Activated T-cell treated with anti-CD3 and anti-CD28 coated beads, Interleukin-2, amount 50 U/mL, for 72 hours (primary cell): ENCODE measurements around the gene NUPR1. TPM values are rescaled to one million over a fixed set of nuclear protein-coding genes. Genes with fewer than 3 reads are reported as not detected.

Experiments
- ATAC-seq, 2 donors: fragments of 150-1000 bp; cut with Tn5 transposase; replicated peaks in 1 of 2; 2 replicates each; pipeline ENCODE4 v1.10.0; 2021; ENCODE audit warnings: moderate library complexity in 2 of 2, mild to moderate bottlenecking in 1 of 2
- DNase-seq, 2 donors: peaks; one replicate each; pipeline ENCODE4 v3.0.0; 2021 to 2022; ENCODE audit warnings: mixed read lengths in 1 of 2
- H3K27ac Mint-ChIP-seq: one replicate; pipeline ENCODE4 v1.8.0; 2022; ENCODE audit warnings: mild to moderate bottlenecking, moderate library complexity, mixed read lengths
- H3K27me3 Mint-ChIP-seq: one replicate; pipeline ENCODE4 v1.8.0; 2022; ENCODE audit warnings: low read depth, mixed read lengths
- H3K36me3 Mint-ChIP-seq, 2 donors: one replicate each; pipeline ENCODE4 v1.8.0; 2022; ENCODE audit warnings: mixed read lengths in 2 of 2, mild to moderate bottlenecking in 1 of 2; ENCODE audit not compliant: insufficient read depth in 2 of 2
- H3K4me1 Mint-ChIP-seq: one replicate; pipeline ENCODE4 v1.8.0; 2022; ENCODE audit warnings: low read depth, mixed read lengths
- H3K4me3 Mint-ChIP-seq, 2 donors: one replicate each; pipeline ENCODE4 v1.8.0; 2022; ENCODE audit warnings: mild to moderate bottlenecking in 2 of 2, mixed read lengths in 2 of 2, moderate library complexity in 2 of 2
- H3K9me3 Mint-ChIP-seq, 2 donors: one replicate each; pipeline ENCODE4 v1.8.0; 2022; ENCODE audit warnings: mixed read lengths in 2 of 2
- total RNA-seq, 2 donors: library from RNA; stranded (reverse); gene quantifications; one replicate each; pipeline ENCODE4 v1.2.3, GENCODE V29; 2022

The NUPR1 gene, protein sequence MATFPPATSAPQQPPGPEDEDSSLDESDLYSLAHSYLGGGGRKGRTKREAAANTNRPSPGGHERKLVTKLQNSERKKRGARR
- total RNA-seq, result not detected

- no peak for ATAC-seq
- DNase-seq, result no peak
- peak within 1 kb of the TSS; percentile 69 for H3K27ac Mint-ChIP-seq
- no peak within 1 kb of the TSS for H3K4me3 Mint-ChIP-seq
- no peaks in the 10 kb centered on the region for H3K27me3 Mint-ChIP-seq
- no peaks in the 10 kb centered on the region for H3K36me3 Mint-ChIP-seq
- peaks cover 27% of the 10 kb centered on the region for H3K4me1 Mint-ChIP-seq
- H3K9me3 Mint-ChIP-seq, result no peaks in the 10 kb centered on the region
Observed at GRCh38 chr16:28538733-28539596, at the start of gene NUPR1. Gene NUPR1, minus strand, starts transcription at chr16:28538974. Its CDS starts 67 bp downstream, at chr16:28538907.

DNA sequence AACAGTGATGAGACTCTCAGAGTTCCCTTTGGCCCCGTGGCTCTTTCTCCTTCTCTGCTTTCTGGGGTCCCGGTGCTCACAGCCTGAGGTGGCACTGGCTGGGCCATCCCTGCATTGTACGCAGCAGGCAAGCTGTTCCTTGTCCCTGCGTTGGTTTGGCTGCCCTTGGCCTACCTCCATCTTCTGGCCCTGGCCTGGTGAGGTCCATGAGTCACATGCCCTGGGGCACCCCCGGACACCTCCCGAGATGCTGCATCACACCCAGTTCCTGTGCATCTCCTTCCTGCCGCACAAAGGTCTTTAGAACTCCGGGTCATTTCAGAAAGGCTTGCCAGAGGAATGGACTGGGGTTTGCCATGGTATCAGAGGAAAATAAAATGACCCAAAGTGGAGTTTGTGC, 48.6 kb upstream of the NUPR1 start:
- no peaks in the 10 kb centered on the region for H3K27me3 Mint-ChIP-seq
- no peak for ATAC-seq
- peaks cover 0 to 2% of the 10 kb centered on the region in 2 donors for H3K36me3 Mint-ChIP-seq
- no peak overlapping the region for H3K4me3 Mint-ChIP-seq
- DNase-seq, result no peak
- H3K27ac Mint-ChIP-seq, result no peak overlapping the region
- no peaks in the 10 kb centered on the region for H3K4me1 Mint-ChIP-seq
- H3K9me3 Mint-ChIP-seq, result no peaks in the 10 kb centered on the region

- H3K27ac Mint-ChIP-seq, result no peak overlapping the region
- DNase-seq (no peak), ATAC-seq (no peak)
- no peaks in the 10 kb centered on the region for H3K4me1 Mint-ChIP-seq
- H3K4me3 Mint-ChIP-seq, result no peak overlapping the region
- H3K36me3 Mint-ChIP-seq, result peaks cover 0 to 5% of the 10 kb centered on the region in 2 donors
- no peaks in the 10 kb centered on the region for H3K27me3 Mint-ChIP-seq
- no peaks in the 10 kb centered on the region for H3K9me3 Mint-ChIP-seq
Observed at GRCh38 chr16:28586466-28586865, 47.7 kb upstream of the NUPR1 start.

DNA sequence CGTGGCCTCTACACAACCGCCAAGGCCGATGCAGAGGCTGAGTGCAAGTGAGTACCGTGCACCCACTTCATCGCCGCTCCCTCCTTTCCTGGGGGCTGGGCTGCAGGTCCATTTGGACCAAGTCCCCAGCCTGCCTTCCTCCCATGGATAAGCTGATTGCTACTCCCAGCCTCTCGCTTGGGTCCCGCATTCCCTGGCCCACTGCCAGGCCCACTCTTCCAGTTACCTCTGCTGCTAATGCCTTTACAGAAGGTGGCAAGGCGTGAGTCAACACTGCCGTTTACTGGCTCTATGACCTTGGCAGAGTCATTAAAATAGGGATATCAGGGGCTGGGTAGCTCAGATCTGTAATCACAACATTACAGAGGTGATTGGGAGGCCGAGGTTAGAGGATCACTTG, 46.9 kb upstream of the NUPR1 start:
- Mint-ChIP-seq H3K4me3 (no peak overlapping the region), H3K9me3 (no peaks in the 10 kb centered on the region), H3K27ac (no peak overlapping the region), H3K36me3 (peaks cover 0 to 5% of the 10 kb centered on the region in 2 donors), H3K27me3 (no peaks in the 10 kb centered on the region), H3K4me1 (no peaks in the 10 kb centered on the region)
- ATAC-seq (no peak), DNase-seq (no peak)

GRCh38 chr16:28580726-28581315, 42.0 kb upstream of the NUPR1 start:
- Mint-ChIP-seq H3K27me3 (no peaks in the 10 kb centered on the region), H3K36me3 (peaks cover 0 to 5% of the 10 kb centered on the region in 2 donors), H3K9me3 (no peaks in the 10 kb centered on the region), H3K27ac (no peak overlapping the region), H3K4me1 (no peaks in the 10 kb centered on the region), H3K4me3 (no peak overlapping the region)
- DNase-seq (no peak), ATAC-seq (no peak)

DNA sequence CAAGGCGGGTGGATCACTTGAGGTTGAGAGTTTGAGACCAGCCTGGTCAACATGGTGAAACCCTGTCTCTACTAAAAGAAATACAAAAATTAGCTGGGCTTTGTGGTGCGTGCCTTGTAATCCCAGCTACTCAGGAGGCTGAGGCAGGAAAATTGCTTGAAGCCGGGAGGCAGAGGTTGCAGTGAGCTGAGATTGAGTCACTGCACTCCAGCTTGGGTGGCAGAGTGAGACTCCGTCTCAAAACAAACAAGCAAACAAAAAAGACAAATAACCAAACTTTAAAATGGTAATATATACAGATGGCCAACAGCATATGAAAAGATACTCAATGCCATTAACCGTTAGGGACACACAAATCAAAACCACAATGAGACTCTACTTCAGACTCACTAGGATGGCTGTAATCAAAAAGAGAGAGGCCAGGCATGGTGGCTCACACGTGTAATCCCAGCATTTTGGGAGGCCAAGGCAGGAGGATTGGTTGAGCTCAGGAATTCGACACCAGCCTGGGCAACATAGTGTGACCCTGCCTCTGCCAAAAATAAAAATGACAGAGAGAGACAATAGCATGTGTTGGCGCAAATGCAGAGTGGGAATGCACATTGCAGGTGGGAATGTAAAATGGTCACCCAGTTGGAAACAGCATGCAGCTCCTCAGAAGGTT, 36.8 kb upstream of the NUPR1 start:
- Mint-ChIP-seq H3K27ac (no peak overlapping the region), H3K27me3 (no peaks in the 10 kb centered on the region), H3K9me3 (no peaks in the 10 kb centered on the region), H3K4me1 (peaks cover 5% of the 10 kb centered on the region), H3K36me3 (no peaks in the 10 kb centered on the region), H3K4me3 (no peak overlapping the region)
- DNase-seq (no peak), ATAC-seq (no peak)

GRCh38 chr16:28574925-28575324, 36.2 kb upstream of the NUPR1 start:
- no peaks in the 10 kb centered on the region for H3K36me3 Mint-ChIP-seq
- H3K4me3 Mint-ChIP-seq, result no peak overlapping the region
- no peaks in the 10 kb centered on the region for H3K27me3 Mint-ChIP-seq
- H3K27ac Mint-ChIP-seq, result no peak overlapping the region
- H3K4me1 Mint-ChIP-seq, result peaks cover 5% of the 10 kb centered on the region
- ATAC-seq (no peak), DNase-seq (no peak)
- H3K9me3 Mint-ChIP-seq, result no peaks in the 10 kb centered on the region

DNA sequence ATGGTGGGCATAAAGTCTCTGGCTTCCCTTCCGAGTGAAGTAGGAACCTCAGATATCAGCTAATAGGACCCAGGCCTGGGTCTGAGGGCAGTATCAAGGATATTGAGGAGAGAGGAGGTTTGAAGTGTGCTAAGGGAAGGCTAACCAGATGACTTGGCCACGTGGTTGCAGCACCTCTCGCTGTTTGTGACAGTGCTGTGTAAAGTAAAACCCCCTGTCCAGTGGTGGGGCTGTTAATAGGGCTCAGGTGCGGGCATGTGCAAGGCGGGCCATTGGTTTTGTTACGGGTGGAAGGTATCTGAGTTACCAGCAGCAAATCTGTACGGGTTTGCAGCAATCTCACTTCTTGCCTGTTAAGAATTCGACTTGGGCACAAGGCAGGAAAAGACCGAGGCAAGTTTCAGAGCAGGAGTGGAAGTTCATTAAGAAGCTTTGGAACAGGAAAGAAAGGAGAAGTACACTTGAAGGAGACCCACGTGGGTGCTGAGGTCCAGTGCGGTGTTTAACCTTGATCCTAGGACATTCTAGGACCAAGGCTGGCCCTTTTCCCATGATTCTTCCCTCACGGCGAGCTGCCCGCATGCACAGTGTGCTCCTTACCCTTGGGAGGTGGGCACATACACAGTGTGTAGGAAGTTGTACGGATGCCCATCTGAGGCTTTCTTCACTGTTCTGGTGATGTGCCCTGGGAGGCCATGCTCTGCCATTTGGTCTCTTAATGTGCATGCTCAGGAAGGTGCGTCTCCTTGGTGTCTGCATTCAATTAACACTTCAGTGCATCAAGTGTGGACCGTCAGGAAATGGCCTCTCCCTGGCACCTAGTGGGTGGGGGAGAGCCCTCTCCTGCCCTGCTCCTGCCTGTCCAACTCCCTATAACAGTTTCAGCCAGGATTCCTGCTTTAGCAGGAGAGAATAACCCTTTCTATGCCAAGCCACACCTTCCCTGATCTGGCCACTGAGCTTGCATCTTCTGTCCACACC, 35.3 kb upstream of the NUPR1 start:
- no peaks in the 10 kb centered on the region for H3K9me3 Mint-ChIP-seq
- no peak overlapping the region for H3K27ac Mint-ChIP-seq
- DNase-seq (no peak), ATAC-seq (no peak)
- no peak overlapping the region for H3K4me3 Mint-ChIP-seq
- H3K27me3 Mint-ChIP-seq, result no peaks in the 10 kb centered on the region
- no peaks in the 10 kb centered on the region for H3K36me3 Mint-ChIP-seq
- H3K4me1 Mint-ChIP-seq, result peaks cover 5% of the 10 kb centered on the region

DNA sequence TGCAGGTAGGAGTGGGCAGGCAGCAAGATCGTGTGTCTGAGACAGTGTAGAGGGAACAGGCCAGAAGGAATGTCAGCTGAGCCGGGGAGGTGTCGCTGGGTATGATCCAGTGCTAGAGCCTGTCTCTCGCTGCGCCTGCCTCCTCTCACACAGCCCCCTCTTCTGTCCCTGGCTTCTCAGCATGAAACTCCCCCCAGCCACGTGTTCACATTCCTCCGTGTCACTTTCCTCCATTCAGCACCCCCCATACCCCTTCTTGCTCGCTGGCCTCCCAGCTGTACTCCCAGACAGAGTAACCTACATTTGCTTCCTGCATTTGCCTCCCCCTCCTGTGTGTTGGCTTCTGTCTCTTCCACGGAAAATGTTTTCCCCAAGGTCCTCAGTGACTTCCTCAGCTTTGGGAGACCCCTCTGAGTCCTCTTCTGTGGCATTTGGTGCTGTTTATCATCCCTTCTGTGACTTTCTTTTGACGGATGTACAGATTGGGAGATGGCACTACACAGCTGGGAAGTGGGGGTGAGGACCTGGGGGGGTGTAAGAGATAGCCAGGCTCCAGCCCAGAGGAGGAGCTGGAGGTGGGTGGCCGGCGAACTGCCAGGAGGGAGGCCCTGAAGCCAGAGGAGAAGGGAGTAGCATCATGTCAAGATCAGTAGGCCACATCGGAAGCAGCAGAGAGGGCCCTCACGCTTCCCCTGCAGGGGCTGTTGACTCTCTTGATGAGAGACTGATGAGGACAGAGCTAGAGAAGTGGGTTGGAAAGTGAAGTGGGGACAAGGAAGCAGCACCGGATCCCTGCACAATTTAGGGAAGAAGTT, 34.1 kb upstream of the NUPR1 start:
- H3K4me1 Mint-ChIP-seq, result peaks cover 5% of the 10 kb centered on the region
- DNase-seq (no peak), ATAC-seq (no peak)
- H3K36me3 Mint-ChIP-seq, result no peaks in the 10 kb centered on the region
- H3K27me3 Mint-ChIP-seq, result no peaks in the 10 kb centered on the region
- H3K4me3 Mint-ChIP-seq, result no peak overlapping the region
- no peak overlapping the region for H3K27ac Mint-ChIP-seq
- no peaks in the 10 kb centered on the region for H3K9me3 Mint-ChIP-seq

DNA sequence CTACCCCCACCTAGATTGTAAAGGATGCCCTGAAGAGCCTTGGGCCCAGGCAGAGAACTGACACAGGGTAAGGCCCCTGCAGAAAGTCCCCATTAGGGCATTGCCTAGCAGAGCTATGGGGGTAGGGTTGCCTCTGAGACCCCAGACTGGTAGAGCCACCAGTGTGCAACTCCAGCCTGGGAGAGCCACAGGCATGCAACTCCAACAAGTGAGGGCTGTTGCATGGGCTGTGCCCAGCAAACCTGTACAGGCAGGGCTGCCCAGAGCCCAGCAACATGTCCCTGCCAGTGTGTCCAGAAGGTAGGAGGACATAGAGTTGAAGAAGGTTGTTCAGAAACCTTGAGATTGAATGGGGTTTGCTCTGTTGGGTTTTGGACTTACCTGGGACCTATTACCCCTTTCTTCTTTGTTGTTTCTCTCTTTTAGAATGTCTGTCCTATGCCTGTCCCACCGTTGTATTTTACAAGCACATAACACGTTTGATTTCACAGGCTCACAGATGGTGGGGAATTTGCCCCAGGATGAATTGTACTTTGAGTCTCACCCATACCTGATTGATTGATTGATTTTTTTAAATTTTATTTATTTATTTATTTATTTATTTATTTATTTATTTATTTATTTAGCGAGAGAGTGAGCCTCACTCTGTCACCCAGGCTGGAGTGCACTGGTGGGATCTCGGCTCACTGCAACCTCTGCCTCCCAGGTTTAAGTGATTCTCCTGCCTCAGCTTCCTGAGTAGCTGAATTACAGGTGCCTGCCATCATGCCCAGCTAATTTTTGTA, 31.4 kb upstream of the NUPR1 start:
- no peak for ATAC-seq
- no peak overlapping the region for H3K27ac Mint-ChIP-seq

GRCh38 chr16:28569021-28569420, 30.2 kb upstream of the NUPR1 start:
- Mint-ChIP-seq H3K36me3 (peaks cover 12 to 19% of the 10 kb centered on the region in 2 donors), H3K27me3 (no peaks in the 10 kb centered on the region), H3K9me3 (peaks cover 6 to 9% of the 10 kb centered on the region in 2 donors), H3K4me3 (no peak overlapping the region), H3K27ac (no peak overlapping the region), H3K4me1 (peaks cover 8% of the 10 kb centered on the region)
- ATAC-seq, result no peak
- DNase-seq, result no peak

More for the DNA sequence above, 31.4 kb upstream of the NUPR1 start:
- Mint-ChIP-seq H3K27me3 (no peaks in the 10 kb centered on the region), H3K9me3 (peaks cover 6 to 9% of the 10 kb centered on the region in 2 donors), H3K4me3 (no peak overlapping the region), H3K36me3 (peaks cover 11 to 18% of the 10 kb centered on the region in 2 donors), H3K4me1 (peaks cover 5% of the 10 kb centered on the region)
- no peak for DNase-seq
